ENCODE measurements around the gene CIC.

The CIC gene

GRCh38 chr19:42290136-42290522, 21.1 kb downstream of the CIC start:
- no peak for DNase-seq

GRCh38 chr19:42290523-42291434, 21.7 kb downstream of the CIC start:
- peak; percentile 62 for DNase-seq

GRCh38 chr19:42291435-42291810, 22.4 kb downstream of the CIC start:
- DNase-seq: no peak

GRCh38 chr19:42292042-42292960, 23.2 kb downstream of the CIC start:
- no peak for DNase-seq

- no peak for DNase-seq
Measured at GRCh38 chr19:42292963-42293362, 23.9 kb downstream of the CIC start.

GRCh38 chr19:42293540-42293939, 24.5 kb downstream of the CIC start:
- no peak for DNase-seq

- no peak for DNase-seq
Measured at GRCh38 chr19:42293948-42294347, 24.9 kb downstream of the CIC start.

- DNase-seq: no peak
Measured at GRCh38 chr19:42294471-42295137, 25.6 kb downstream of the CIC start.

- no peak for DNase-seq
Measured at GRCh38 chr19:42295342-42295741, 26.3 kb downstream of the CIC start.

- peak; percentile 85 for DNase-seq
Measured at GRCh38 chr19:42295831-42296525, 26.9 kb downstream of the CIC start.

GRCh38 chr19:42297039-42297438, 28.0 kb downstream of the CIC start:
- no peak for DNase-seq

- no peak for DNase-seq
Measured at GRCh38 chr19:42301646-42302203, 32.7 kb downstream of the CIC start, which contains the start of gene PRR19. TSS of gene PRR19 (plus strand) at chr19:42302132. CDS start at chr19:42309585, 7,453 bp downstream.

- no peak for DNase-seq
Measured at GRCh38 chr19:42303101-42303464, 34.0 kb downstream of the CIC start.

GRCh38 chr19:42303876-42304275, 34.8 kb downstream of the CIC start:
- DNase-seq: no peak

- DNase-seq: no peak
Measured at GRCh38 chr19:42306646-42307045, 37.6 kb downstream of the CIC start.

- DNase-seq: no peak
Measured at GRCh38 chr19:42309686-42310085, 40.6 kb downstream of the CIC start.

GRCh38 chr19:42311657-42312056, 42.6 kb downstream of the CIC start:
- no peak for DNase-seq

GRCh38 chr19:42312370-42312769, 43.3 kb downstream of the CIC start:
- DNase-seq: no peak

GRCh38 chr19:42313096-42313839, 44.2 kb downstream of the CIC start, which contains the start of gene TMEM145:
TSS of gene TMEM145 (plus strand) at chr19:42313309. CDS start at chr19:42313377, 68 bp downstream.
- no peak for DNase-seq

GRCh38 chr19:42313840-42314755, 45.0 kb downstream of the CIC start:
- no peak for DNase-seq
